HepG2 (cell line): ENCODE results near the gene GLRX5. TPM values are rescaled to one million over a fixed set of nuclear protein-coding genes. Genes with fewer than 3 reads are reported as not detected.
A peak's percentile ranks its signal among the peaks of the same experiment; 100 is the strongest.

Experiments
- AHR ChIP-seq: IDR thresholded peaks from 2 replicates; pipeline ENCODE4 v1.6.1; 2018; ENCODE audit warnings: missing genetic modification reagents, missing compliant biosample characterization
- BCL6 ChIP-seq: IDR thresholded peaks from 2 replicates; pipeline ENCODE4 v1.6.1; 2016; ENCODE audit warnings: missing genetic modification reagents, missing compliant biosample characterization
- BORCS8-MEF2B ChIP-seq: sonication (generic); formaldehyde crosslinking; IDR thresholded peaks from 2 replicates; pipeline ENCODE4 v1.8.0; 2022; ENCODE audit warnings: mild to moderate bottlenecking, missing genetic modification reagents
- BRD4 ChIP-seq: sonication (generic); formaldehyde crosslinking; IDR thresholded peaks from 2 replicates; pipeline ENCODE4 v1.4.0; 2020; ENCODE audit warnings: missing genetic modification reagents
- CENPX ChIP-seq: sonication (generic); formaldehyde crosslinking; IDR thresholded peaks from 2 replicates; pipeline ENCODE4 v1.9.0; 2021; ENCODE audit warnings: mild to moderate bottlenecking, missing genetic modification reagents, moderate library complexity
- CREB1 ChIP-seq, 2 experiments: fragments of 450-650 bp in 1 of 2; IDR thresholded peaks; 2 replicates each; pipeline ENCODE4 v1.6.1; 2016 to 2017; ENCODE audit warnings: control low read depth in 1 of 2, mild to moderate bottlenecking in 1 of 2, missing compliant biosample characterization in 1 of 2, missing genetic modification characterization in 1 of 2
- HOXA5 ChIP-seq: sonication (generic); formaldehyde crosslinking; IDR thresholded peaks from 2 replicates; pipeline ENCODE4 v1.4.0; 2020; ENCODE audit warnings: missing genetic modification reagents
- HOXD1 ChIP-seq: sonication (generic); formaldehyde crosslinking; IDR thresholded peaks from 2 replicates; pipeline ENCODE4 v1.5.0; 2020; ENCODE audit warnings: missing genetic modification reagents
- IKZF4 ChIP-seq: sonication (generic); formaldehyde crosslinking; IDR thresholded peaks from 2 replicates; pipeline ENCODE4 v1.5.1; 2020; ENCODE audit warnings: borderline replicate concordance, mild to moderate bottlenecking, low read depth, missing genetic modification reagents; ENCODE audit errors: not compliant biosample characterization
- MAFK ChIP-seq, 2 experiments: IDR thresholded peaks in 1 of 2; conservative IDR thresholded peaks in 1 of 2; 2 replicates each; pipeline ENCODE4 v1.6.1; 2011; ENCODE audit warnings: improper control_type of control experiment in 2 of 2, low read length in 2 of 2
- MYNN ChIP-seq: sonication (generic); formaldehyde crosslinking; IDR thresholded peaks from 2 replicates; pipeline ENCODE4 v1.4.0; 2020; ENCODE audit warnings: mild to moderate bottlenecking, low read depth, missing genetic modification reagents
- MZF1 ChIP-seq: sonication (generic); formaldehyde crosslinking; IDR thresholded peaks from 2 replicates; pipeline ENCODE4 v1.8.1; 2023; ENCODE audit warnings: mild to moderate bottlenecking, missing genetic modification reagents, borderline replicate concordance
- NFE2L1 ChIP-seq: sonication (generic); formaldehyde crosslinking; IDR thresholded peaks from 2 replicates; pipeline ENCODE4 v1.4.0; 2020; ENCODE audit warnings: missing genetic modification reagents, mild to moderate bottlenecking, borderline replicate concordance
- NFYC ChIP-seq: IDR thresholded peaks from 2 replicates; pipeline ENCODE4 v1.6.1; 2016; ENCODE audit warnings: missing genetic modification reagents, missing compliant biosample characterization
- ONECUT2 ChIP-seq: sonication (generic); formaldehyde crosslinking; IDR thresholded peaks from 2 replicates; pipeline ENCODE4 v1.4.0; 2020; ENCODE audit warnings: missing genetic modification reagents
- RBFOX2 ChIP-seq: fragments of 200-400 bp; formaldehyde crosslinking; IDR thresholded peaks from 2 replicates; pipeline ENCODE4 v1.6.1; 2017; ENCODE audit warnings: low read depth, mild to moderate bottlenecking, low read length
- RFX5 ChIP-seq: IDR thresholded peaks from 2 replicates; pipeline ENCODE4 v1.6.1; 2011; ENCODE audit warnings: low read depth, low read length, improper control_type of control experiment
- SIN3A ChIP-seq: IDR thresholded peaks from 2 replicates; pipeline ENCODE4 v1.6.1; 2011; ENCODE audit warnings: low read depth, mild to moderate bottlenecking, control low read depth, low read length, borderline replicate concordance
- SP140L ChIP-seq: sonication (generic); formaldehyde crosslinking; IDR thresholded peaks from 2 replicates; pipeline ENCODE4 v1.4.0; 2020; ENCODE audit warnings: missing genetic modification reagents, borderline replicate concordance
- TGIF2 ChIP-seq: IDR thresholded peaks from 2 replicates; pipeline ENCODE4 v1.6.1; 2016; ENCODE audit warnings: control low read depth, missing compliant biosample characterization
- XRCC5 ChIP-seq: fragments of 200-400 bp; formaldehyde crosslinking; optimal IDR thresholded peaks from 2 replicates; pipeline ENCODE3; 2017; ENCODE audit warnings: mild to moderate bottlenecking, low read length
- ZBTB43 ChIP-seq: sonication (generic); formaldehyde crosslinking; conservative IDR thresholded peaks from 2 replicates; pipeline ENCODE4 v1.4.0; 2020; ENCODE audit warnings: missing genetic modification reagents
- ZMAT5 ChIP-seq: sonication (generic); formaldehyde crosslinking; IDR thresholded peaks from 2 replicates; pipeline ENCODE4 v1.5.0; 2020; ENCODE audit warnings: mild to moderate bottlenecking, low read depth, missing genetic modification reagents, borderline replicate concordance
- ZMYM3 ChIP-seq: sonication (generic); formaldehyde crosslinking; IDR thresholded peaks from 2 replicates; pipeline ENCODE4 v1.5.1; 2020; ENCODE audit warnings: mild to moderate bottlenecking, missing genetic modification reagents
- ZNF20 ChIP-seq: sonication (generic); formaldehyde crosslinking; IDR thresholded peaks from 2 replicates; pipeline ENCODE4 v1.4.0; 2020; ENCODE audit warnings: mild to moderate bottlenecking, moderate library complexity, missing genetic modification reagents
- ZNF205 ChIP-seq: IDR thresholded peaks from 2 replicates; pipeline ENCODE4 v1.6.1; 2018; ENCODE audit warnings: missing biosample characterization, missing genetic modification reagents
- ZNF232 ChIP-seq: sonication (generic); formaldehyde crosslinking; IDR thresholded peaks from 2 replicates; pipeline ENCODE4 v1.4.0; 2020; ENCODE audit warnings: missing genetic modification reagents, borderline replicate concordance
- ZNF557 ChIP-seq: sonication (generic); formaldehyde crosslinking; IDR thresholded peaks from 2 replicates; pipeline ENCODE4 v1.4.0; 2020; ENCODE audit warnings: missing genetic modification reagents
- ZNF558 ChIP-seq: sonication (generic); formaldehyde crosslinking; IDR thresholded peaks from 2 replicates; pipeline ENCODE4 v1.9.0; 2022; ENCODE audit warnings: mild to moderate bottlenecking, missing genetic modification reagents, borderline replicate concordance
- ZNF576 ChIP-seq: sonication (generic); formaldehyde crosslinking; IDR thresholded peaks from 2 replicates; pipeline ENCODE4 v1.4.0; 2020; ENCODE audit warnings: mild to moderate bottlenecking, missing genetic modification reagents
- ZNF580 ChIP-seq: IDR thresholded peaks from 2 replicates; pipeline ENCODE4 v1.6.1; 2016; ENCODE audit warnings: low read depth, borderline replicate concordance
- ZNF709 ChIP-seq: sonication (generic); formaldehyde crosslinking; IDR thresholded peaks from 2 replicates; pipeline ENCODE4 v1.5.0; 2020; ENCODE audit warnings: mild to moderate bottlenecking, missing genetic modification reagents
- ZSCAN12 ChIP-seq: sonication (generic); formaldehyde crosslinking; IDR thresholded peaks from 2 replicates; pipeline ENCODE4 v1.9.0; 2021; ENCODE audit warnings: mild to moderate bottlenecking, missing genetic modification reagents
- polyA plus RNA-seq, 8 experiments: library from polyadenylated mRNA; depleted of rRNA in 3 of 8; stranded (reverse) in 7 of 8; unstranded in 1 of 8; fragments of >200 nt; fragmentation: Illumina TruSeq in 4 of 8; extraction: Trizol in 4 of 8; gene quantifications; 2 replicates each; pipeline versions ENCODE4 v1.2.1 to v1.2.3, GENCODE V29; 2011 to 2016; ENCODE audit warnings: low read depth in 4 of 8, missing spikeins in 1 of 8, mixed read lengths in 1 of 8; ENCODE audit not compliant: insufficient read depth in 1 of 8
- total RNA-seq, 5 experiments: library from RNA; depleted of rRNA; stranded (reverse); fragments of >200 nt; fragmentation: Illumina TruSeq; extraction: Trizol; gene quantifications; 2 replicates each; pipeline ENCODE4 v1.2.3, GENCODE V29; 2016; ENCODE audit warnings: low read depth in 1 of 5

Gene GLRX5
- total and polyA plus RNA-seq, 2 of the 13 experiments (the other 11 are each of a cell fraction or from before 2014, with no cell fraction given), result 122 to 146 TPM

GRCh38 chr14:95500201-95500681 is 34.6 kb upstream of the GLRX5 start (continued):
- TF ChIP-seq MZF1, result no peak
- TF ChIP-seq RBFOX2, result 0 out of 2 replicates have a peak, but pooled peaks have one; percentile 30
- no peak for TF ChIP-seq RFX5
- no peak for TF ChIP-seq ZBTB43 (CRISPR knock-in tag)
- TF ChIP-seq ONECUT2 (CRISPR knock-in tag), result no peak
- TF ChIP-seq TGIF2 (CRISPR knock-in tag), result no peak
- TF ChIP-seq BRD4 (CRISPR knock-in tag), result no peak
- no peak for TF ChIP-seq ZNF580
- TF ChIP-seq SP140L (CRISPR knock-in tag), result no peak
- no peak for TF ChIP-seq CENPX (CRISPR knock-in tag)
- TF ChIP-seq ZNF558, result no peak
- no peak for TF ChIP-seq ZSCAN12 (CRISPR knock-in tag)
- no peak for TF ChIP-seq ZNF576 (CRISPR knock-in tag)
- no peak for TF ChIP-seq ZNF205 (CRISPR knock-in tag)
- no peak for TF ChIP-seq NFYC (CRISPR knock-in tag)
- no peak for TF ChIP-seq ZNF709
- TF ChIP-seq MAFK (conservative IDR thresholded peaks at IDR 0.05 in 1 of 2, IDR thresholded peaks at IDR 0.05 in 1 of 2; ENCODE audit: low read length in 2 of 2), result no peak
- no peak for TF ChIP-seq HOXD1
- no peak for TF ChIP-seq IKZF4
- TF ChIP-seq BCL6 (CRISPR knock-in tag), result no peak
- TF ChIP-seq HOXA5 (CRISPR knock-in tag), result no peak
- TF ChIP-seq CREB1 (IDR thresholded peaks at IDR 0.05), result no peak
- no peak for TF ChIP-seq CREB1 (CRISPR knock-in tag; IDR thresholded peaks at IDR 0.05)
- TF ChIP-seq NFE2L1 (CRISPR knock-in tag), result no peak
- no peak for TF ChIP-seq ZNF20 (CRISPR knock-in tag)
- TF ChIP-seq MYNN (CRISPR knock-in tag), result no peak
- TF ChIP-seq AHR (CRISPR knock-in tag), result no peak
- peak; percentile 18 for TF ChIP-seq XRCC5
- no peak for TF ChIP-seq ZNF557 (CRISPR knock-in tag)
- no peak for TF ChIP-seq BORCS8-MEF2B (CRISPR knock-in tag)
- no peak for TF ChIP-seq SIN3A
- TF ChIP-seq ZMAT5, result no peak
- TF ChIP-seq ZMYM3 (CRISPR knock-in tag), result peak; percentile 89
- TF ChIP-seq ZNF232 (CRISPR knock-in tag), result no peak
